Stimulated activated CD8-positive, alpha-beta memory T cell treated with anti-CD3 and anti-CD28 coated beads, Interleukin-15, amount 100 ng/mL, for 4 hours (primary cell): Measurements from ENCODE around the gene OR5B3.
"Not testable (repeated sequence)": the region's sequence is repeated elsewhere in the genome, so short reads cannot be mapped to it uniquely, and the experiment has no call there.

ENCODE experiments used
- DNase-seq, 2 donors: peaks; one replicate each; pipeline ENCODE4 v3.0.0-alpha.2; 2020; ENCODE audit warnings: low read depth in 2 of 2

OR5B3 gene

GRCh38 chr11:58406774-58407173 is at the start of gene OR5B3:
TSS of gene OR5B3 (minus strand) at chr11:58406874. CDS start at chr11:58403409, 3,465 bp downstream.
- no peak for DNase-seq

- no peak for DNase-seq
Measured at GRCh38 chr11:58451585-58451984, 44.9 kb upstream of the OR5B3 start.

- DNase-seq, result no peak
Measured at GRCh38 chr11:58446294-58446693, 39.6 kb upstream of the OR5B3 start.

GRCh38 chr11:58444300-58444699 is 37.6 kb upstream of the OR5B3 start:
- no peak for DNase-seq

- DNase-seq, result no peak
Measured at GRCh38 chr11:58442136-58442535, 35.5 kb upstream of the OR5B3 start, which contains the start of gene OR5B12. TSS of gene OR5B12 (minus strand) at chr11:58442236. CDS start at chr11:58440151, 2,085 bp downstream.

GRCh38 chr11:58438486-58438885 is 31.8 kb upstream of the OR5B3 start:
- no peak for DNase-seq

GRCh38 chr11:58434217-58434616 is 27.5 kb upstream of the OR5B3 start:
- no peak for DNase-seq

- no peak for DNase-seq
Measured at GRCh38 chr11:58433638-58434203, 27.0 kb upstream of the OR5B3 start.

GRCh38 chr11:58429273-58429672 is 22.6 kb upstream of the OR5B3 start:
- no peak for DNase-seq

- DNase-seq, result no peak
Measured at GRCh38 chr11:58428021-58428420, 21.3 kb upstream of the OR5B3 start, which contains the start of gene OR5B2. TSS of gene OR5B2 (minus strand) at chr11:58428121. CDS start at chr11:58423261, 4,860 bp downstream.

- not testable (repeated sequence) for DNase-seq
Measured at GRCh38 chr11:58399622-58400021, 7.1 kb downstream of the OR5B3 start.

GRCh38 chr11:58395581-58395980 is 11.1 kb downstream of the OR5B3 start:
- no peak for DNase-seq

GRCh38 chr11:58394195-58394594 is 12.5 kb downstream of the OR5B3 start:
- DNase-seq, result no peak

- DNase-seq, result no peak
Measured at GRCh38 chr11:58392746-58393145, 13.9 kb downstream of the OR5B3 start.

GRCh38 chr11:58391879-58392278 is 14.8 kb downstream of the OR5B3 start:
- DNase-seq, result no peak

GRCh38 chr11:58390551-58391063 is 16.1 kb downstream of the OR5B3 start:
- DNase-seq, result no peak

- no peak for DNase-seq
Measured at GRCh38 chr11:58358969-58359368, 47.7 kb downstream of the OR5B3 start, which contains the start of gene OR5B17. TSS of gene OR5B17 (minus strand) at chr11:58359069. CDS start at chr11:58359069, 0 bp downstream.

GRCh38 chr11:58354727-58355126 is 51.9 kb downstream of the OR5B3 start:
- DNase-seq, result no peak
